Measurements from ENCODE around the gene DTNA.

GRCh38 chr18:34835466-34835865, 125.4 kb downstream of the DTNA start:
- TF ChIP-seq CTCF (conservative IDR thresholded peaks at IDR 0.05) (no peak), EZH2 (IDR thresholded peaks at IDR 0.05; ENCODE audit: low read depth) (no peak)
